Uterus (tissue), 2 donors: Measurements from ENCODE around the gene PTPRQ.

ENCODE experiments used
- POLR2A ChIP-seq, 2 donors: fragments of 450-650 bp; IDR thresholded peaks; one replicate each; pipeline ENCODE4 v1.6.1; 2016; ENCODE audit warnings: antibody characterized with exemption in 2 of 2, mild to moderate bottlenecking in 1 of 2, moderate library complexity in 1 of 2
- TF ChIP-seq, protein P1 (sequence below), 4 experiments: fragments of 200-600 bp in 2 of 4; fragments of 450-650 bp in 2 of 4; sonication (generic) in 2 of 4; IDR thresholded peaks; one replicate each; pipeline ENCODE4 v1.5.1; 2016 to 2019; ENCODE audit warnings: antibody characterized with exemption in 4 of 4, mild to moderate bottlenecking in 2 of 4, moderate library complexity in 1 of 4

DNA sequence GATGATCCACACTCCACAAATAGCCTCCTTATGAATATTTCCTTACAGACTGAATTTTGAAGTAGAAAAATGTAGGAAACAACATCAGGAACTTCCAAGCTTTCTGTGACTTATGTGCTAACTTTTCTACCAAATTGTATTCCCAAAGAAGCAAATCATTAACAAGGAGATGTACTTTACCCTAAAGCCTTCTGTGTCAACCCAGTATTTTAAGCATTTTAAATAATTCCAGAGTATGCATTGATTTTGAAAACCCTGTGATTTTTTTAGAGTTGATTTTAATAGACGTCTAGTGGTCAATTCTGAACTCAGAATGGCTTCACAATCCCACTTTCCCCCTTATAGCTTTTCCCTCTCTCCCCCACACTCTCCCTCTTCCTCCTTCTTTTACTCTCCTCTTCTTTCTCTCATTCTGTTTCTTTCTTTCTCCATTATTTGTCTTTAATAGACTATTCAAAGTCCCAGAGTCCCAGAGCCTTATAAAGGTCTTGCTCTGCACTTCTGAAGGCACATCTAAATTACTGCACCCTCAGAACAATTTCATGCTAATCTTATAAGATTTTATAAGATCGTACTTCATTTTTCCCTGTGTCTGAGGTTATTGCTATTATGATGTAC lies 253.3 kb downstream of the PTPRQ start:
- no peak for TF ChIP-seq POLR2A (IDR thresholded peaks at IDR 0.05)
- TF ChIP-seq, protein P1, sequence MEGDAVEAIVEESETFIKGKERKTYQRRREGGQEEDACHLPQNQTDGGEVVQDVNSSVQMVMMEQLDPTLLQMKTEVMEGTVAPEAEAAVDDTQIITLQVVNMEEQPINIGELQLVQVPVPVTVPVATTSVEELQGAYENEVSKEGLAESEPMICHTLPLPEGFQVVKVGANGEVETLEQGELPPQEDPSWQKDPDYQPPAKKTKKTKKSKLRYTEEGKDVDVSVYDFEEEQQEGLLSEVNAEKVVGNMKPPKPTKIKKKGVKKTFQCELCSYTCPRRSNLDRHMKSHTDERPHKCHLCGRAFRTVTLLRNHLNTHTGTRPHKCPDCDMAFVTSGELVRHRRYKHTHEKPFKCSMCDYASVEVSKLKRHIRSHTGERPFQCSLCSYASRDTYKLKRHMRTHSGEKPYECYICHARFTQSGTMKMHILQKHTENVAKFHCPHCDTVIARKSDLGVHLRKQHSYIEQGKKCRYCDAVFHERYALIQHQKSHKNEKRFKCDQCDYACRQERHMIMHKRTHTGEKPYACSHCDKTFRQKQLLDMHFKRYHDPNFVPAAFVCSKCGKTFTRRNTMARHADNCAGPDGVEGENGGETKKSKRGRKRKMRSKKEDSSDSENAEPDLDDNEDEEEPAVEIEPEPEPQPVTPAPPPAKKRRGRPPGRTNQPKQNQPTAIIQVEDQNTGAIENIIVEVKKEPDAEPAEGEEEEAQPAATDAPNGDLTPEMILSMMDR (IDR thresholded peaks at IDR 0.05): no peak
